ENCODE results near the gene SOBP. TPM values are rescaled to one million over a fixed set of nuclear protein-coding genes. Genes with fewer than 3 reads are reported as not detected.

SOBP gene
- total and polyA plus RNA-seq, 7 donors, result 5.7 to 27.6 (median 19.5) TPM

DNA sequence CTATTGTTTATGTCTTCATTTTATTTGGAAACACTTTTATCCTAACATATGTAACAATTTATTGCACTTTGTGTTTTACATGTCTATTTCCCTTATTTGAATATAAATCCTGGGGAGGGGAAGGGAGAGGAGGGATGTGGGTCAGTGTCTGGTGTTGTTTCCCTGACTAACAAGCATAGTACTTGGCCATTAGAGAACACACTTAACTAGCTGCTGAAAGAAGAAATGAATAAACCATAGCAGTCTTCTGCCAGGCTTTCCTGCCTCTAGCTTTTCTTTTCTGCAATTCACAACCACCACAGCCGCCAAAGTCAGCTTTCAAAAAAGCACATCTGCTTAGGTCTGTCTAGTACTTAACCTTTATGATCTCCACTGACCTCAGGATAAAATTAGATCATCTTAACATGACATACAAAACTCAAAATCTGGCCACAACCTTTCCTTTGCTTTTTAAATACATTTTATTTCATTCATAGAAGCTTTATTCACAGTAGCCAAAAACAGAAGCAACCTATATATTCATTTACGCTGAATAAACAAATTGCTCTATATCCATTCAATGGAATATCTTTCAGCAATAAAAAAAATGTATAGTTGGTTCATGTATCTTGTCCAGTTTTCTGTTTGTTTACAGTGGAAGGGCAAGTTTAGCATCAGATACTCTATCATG, 46.8 kb upstream of the SOBP start:
- WGBS, 3 donors, result 63 to 73% (median 70%) methylated on average over 2 of the region's 2 CpGs
- DNase-seq (no peak), ATAC-seq (no peak)
- H3K36me3 ChIP-seq (ENCODE audit: insufficient read depth in 1 of 2, low read depth in 1 of 2), result no peaks in the 10 kb centered on the region
- TF ChIP-seq, protein P1, sequence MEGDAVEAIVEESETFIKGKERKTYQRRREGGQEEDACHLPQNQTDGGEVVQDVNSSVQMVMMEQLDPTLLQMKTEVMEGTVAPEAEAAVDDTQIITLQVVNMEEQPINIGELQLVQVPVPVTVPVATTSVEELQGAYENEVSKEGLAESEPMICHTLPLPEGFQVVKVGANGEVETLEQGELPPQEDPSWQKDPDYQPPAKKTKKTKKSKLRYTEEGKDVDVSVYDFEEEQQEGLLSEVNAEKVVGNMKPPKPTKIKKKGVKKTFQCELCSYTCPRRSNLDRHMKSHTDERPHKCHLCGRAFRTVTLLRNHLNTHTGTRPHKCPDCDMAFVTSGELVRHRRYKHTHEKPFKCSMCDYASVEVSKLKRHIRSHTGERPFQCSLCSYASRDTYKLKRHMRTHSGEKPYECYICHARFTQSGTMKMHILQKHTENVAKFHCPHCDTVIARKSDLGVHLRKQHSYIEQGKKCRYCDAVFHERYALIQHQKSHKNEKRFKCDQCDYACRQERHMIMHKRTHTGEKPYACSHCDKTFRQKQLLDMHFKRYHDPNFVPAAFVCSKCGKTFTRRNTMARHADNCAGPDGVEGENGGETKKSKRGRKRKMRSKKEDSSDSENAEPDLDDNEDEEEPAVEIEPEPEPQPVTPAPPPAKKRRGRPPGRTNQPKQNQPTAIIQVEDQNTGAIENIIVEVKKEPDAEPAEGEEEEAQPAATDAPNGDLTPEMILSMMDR (IDR thresholded peaks at IDR 0.05), result no peak
- intact Hi-C loops (cut with DNase I), result no loop called here
- peaks cover 23% of the 10 kb centered on the region for H3K4me1 ChIP-seq
- no peaks in the 10 kb centered on the region for H3K27me3 ChIP-seq (ENCODE audit: insufficient read depth in 3 of 3, low read length in 2 of 3)
- H3K9me3 ChIP-seq, result peaks cover 8% of the 10 kb centered on the region
- H3K27ac ChIP-seq, result no peak overlapping the region
- H3K4me3 ChIP-seq, result no peak overlapping the region

DNA sequence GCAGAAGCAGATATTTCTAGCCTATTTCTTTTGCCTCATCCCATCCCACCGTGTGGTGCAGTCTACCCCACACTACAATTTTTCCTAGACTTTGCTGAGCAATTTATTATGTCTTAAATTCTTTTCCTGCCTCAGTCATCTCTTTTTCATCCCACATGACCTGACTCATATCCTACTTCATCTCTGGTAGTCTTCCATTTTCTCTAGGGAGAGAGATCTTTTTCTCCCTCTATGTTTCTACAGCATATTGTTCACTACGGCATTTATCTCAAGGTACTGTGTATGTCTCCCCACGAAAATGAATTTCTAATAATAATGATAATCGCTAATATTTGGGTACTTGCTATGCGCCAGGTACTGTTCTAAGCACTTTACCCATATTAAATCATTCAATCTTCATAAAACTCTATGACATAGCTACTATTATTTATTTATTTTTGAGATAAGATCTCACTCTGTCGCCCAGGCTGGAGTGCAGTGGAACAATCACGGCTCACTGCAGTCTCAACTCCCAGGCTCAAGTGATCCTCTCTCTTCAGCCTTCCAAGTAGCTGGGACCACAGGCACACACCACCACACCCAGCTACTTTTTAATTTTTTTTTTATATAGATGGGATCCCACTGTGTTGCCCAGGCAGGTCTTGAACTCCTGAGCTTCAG, 46.2 kb upstream of the SOBP start:
- ATAC-seq (no peak), DNase-seq (no peak)
- Histone ChIP-seq H3K4me1 (peaks cover 23% of the 10 kb centered on the region), H3K36me3 (ENCODE audit: insufficient read depth in 1 of 2, low read depth in 1 of 2) (no peaks in the 10 kb centered on the region), H3K27me3 (ENCODE audit: insufficient read depth in 3 of 3, low read length in 2 of 3) (no peaks in the 10 kb centered on the region), H3K9me3 (peaks cover 9% of the 10 kb centered on the region), H3K27ac (no peak overlapping the region), H3K4me3 (no peak overlapping the region)
- intact Hi-C loops (cut with DNase I), result no loop called here
- TF ChIP-seq, protein P1 (IDR thresholded peaks at IDR 0.05), result no peak
- WGBS, 3 donors, result 90 to 91% (median 91%) methylated on average over 7 of the region's 7 CpGs

DNA sequence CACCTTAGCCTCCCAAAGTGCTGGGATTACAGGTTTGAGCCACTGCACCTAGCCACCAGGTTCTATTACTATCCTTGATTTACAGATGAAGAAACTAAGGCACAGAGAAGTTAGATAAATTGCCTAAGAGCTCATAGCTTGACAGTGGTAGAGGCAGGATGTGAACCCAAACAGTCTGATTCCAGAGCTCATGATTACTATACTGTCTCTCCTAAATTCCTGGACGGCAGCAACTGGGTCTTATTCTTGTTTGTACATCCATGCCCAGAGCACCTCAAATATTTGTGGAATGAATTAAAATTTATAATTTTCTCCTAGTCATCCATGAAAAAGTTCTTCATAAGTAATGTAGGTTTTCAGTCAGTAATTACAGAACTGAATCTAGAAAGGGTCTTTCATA, 45.6 kb upstream of the SOBP start:
- Histone ChIP-seq H3K27me3 (ENCODE audit: insufficient read depth in 3 of 3, low read length in 2 of 3) (no peaks in the 10 kb centered on the region), H3K27ac (no peak overlapping the region), H3K9me3 (peaks cover 9% of the 10 kb centered on the region), H3K4me3 (no peak overlapping the region), H3K36me3 (ENCODE audit: insufficient read depth in 1 of 2, low read depth in 1 of 2) (no peaks in the 10 kb centered on the region), H3K4me1 (peaks cover 21% of the 10 kb centered on the region)
- intact Hi-C loops (cut with DNase I), result no loop called here
- TF ChIP-seq, protein P1 (IDR thresholded peaks at IDR 0.05), result no peak
- DNase-seq, result no peak
- no peak for ATAC-seq
- WGBS, 3 donors, result 86 to 92% (median 88%) methylated on average over 1 of the region's 1 CpG

DNA sequence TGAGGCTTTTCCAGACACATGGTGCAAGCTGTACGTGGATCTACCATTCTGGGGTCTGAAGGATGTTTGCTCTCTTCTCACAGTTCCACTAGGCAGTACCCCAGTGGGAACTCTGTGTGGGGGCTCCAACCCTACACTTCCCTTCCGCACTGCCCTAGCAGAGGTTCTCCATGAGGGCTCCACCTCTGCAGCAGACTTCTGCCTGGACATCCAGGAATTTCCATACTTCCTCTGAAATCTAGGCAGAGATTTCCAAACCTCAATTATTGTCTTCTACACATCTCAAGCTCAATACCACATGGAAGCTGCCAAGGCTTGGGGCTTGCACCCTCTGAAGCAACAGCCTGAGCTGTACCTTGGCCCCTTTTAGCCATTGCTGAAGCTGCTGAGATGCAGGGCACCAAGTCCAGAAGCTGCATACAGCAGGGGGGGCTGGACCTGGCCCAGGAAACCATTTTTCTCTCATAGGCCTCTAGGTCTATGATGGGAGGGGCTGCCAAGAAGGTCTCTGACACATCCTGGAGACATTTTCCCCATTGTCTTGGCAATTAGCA, 42.2 kb upstream of the SOBP start:
- Histone ChIP-seq H3K27me3 (ENCODE audit: insufficient read depth in 3 of 3, low read length in 2 of 3) (no peaks in the 10 kb centered on the region), H3K36me3 (ENCODE audit: insufficient read depth in 1 of 2, low read depth in 1 of 2) (no peaks in the 10 kb centered on the region), H3K9me3 (peaks cover 9% of the 10 kb centered on the region), H3K4me3 (no peak overlapping the region), H3K27ac (no peak overlapping the region), H3K4me1 (peaks cover 9% of the 10 kb centered on the region)
- ATAC-seq (no peak), DNase-seq (no peak)
- intact Hi-C loops (cut with DNase I), result no loop called here
- 94 to 98% (median 98%) methylated on average over 2 of the region's 2 CpGs for WGBS, 3 donors
- TF ChIP-seq, protein P1 (IDR thresholded peaks at IDR 0.05), result no peak
